OCI-LY1 (cell line): ENCODE results near the gene MSRB3.

Experiments
- H2AFZ ChIP-seq: fragments of 200-600 bp; sonication (generic), shearing (Covaris generic); 2 replicates; pipeline ENCODE4 v1.6.0; 2014; ENCODE audit warnings: antibody characterized with exemption, mild to moderate bottlenecking, low read length
- H3F3A ChIP-seq: fragments of 200-600 bp; sonication (generic), shearing (Covaris generic); 2 replicates; pipeline ENCODE4 v1.6.0; 2014; ENCODE audit warnings: mild to moderate bottlenecking, antibody characterized with exemption, low read length, moderate library complexity; ENCODE audit not compliant: insufficient read depth
- H3K27ac ChIP-seq: fragments of 200-600 bp; sonication (generic); 2 replicates; pipeline ENCODE4 v1.5.1; 2014; ENCODE audit warnings: low read length, mixed run types, mild to moderate bottlenecking, low read depth; ENCODE audit not compliant: poor library complexity, severe bottlenecking
- H3K27me3 ChIP-seq: fragments of 200-600 bp; sonication (generic); 2 replicates; pipeline ENCODE4 v1.6.0; 2014; ENCODE audit warnings: antibody characterized with exemption, mild to moderate bottlenecking, low read length, moderate library complexity; ENCODE audit not compliant: insufficient read depth
- H3K36me3 ChIP-seq: fragments of 200-600 bp; sonication (generic); 2 replicates; pipeline ENCODE4 v1.6.1; 2014; ENCODE audit warnings: mild to moderate bottlenecking, antibody characterized with exemption, low read length, moderate library complexity, mixed read lengths; ENCODE audit not compliant: insufficient read depth
- H3K4me1 ChIP-seq: fragments of 200-600 bp; sonication (generic); 2 replicates; pipeline ENCODE4 v1.5.1; 2014; ENCODE audit warnings: mild to moderate bottlenecking, low read length, moderate library complexity; ENCODE audit not compliant: insufficient read depth, severe bottlenecking
- H3K4me2 ChIP-seq: fragments of 200-600 bp; sonication (generic), shearing (Covaris generic); 2 replicates; pipeline ENCODE4 v1.6.1; 2014; ENCODE audit warnings: low read length
- H3K4me3 ChIP-seq: fragments of 200-600 bp; sonication (generic); 2 replicates; pipeline ENCODE4 v1.5.1; 2014; ENCODE audit warnings: low read length, low read depth, mild to moderate bottlenecking, mixed read lengths; ENCODE audit not compliant: poor library complexity, severe bottlenecking
- H3K79me2 ChIP-seq: fragments of 200-600 bp; shearing (Covaris generic); 2 replicates; pipeline ENCODE4 v1.6.1; 2016; ENCODE audit warnings: mixed run types, low read length, mixed read lengths; ENCODE audit not compliant: insufficient read depth
- H3K9ac ChIP-seq: fragments of 200-600 bp; sonication (generic), shearing (Covaris generic); 2 replicates; pipeline ENCODE4 v1.6.1; 2014; ENCODE audit warnings: mild to moderate bottlenecking, low read length, mixed read lengths
- H3K9me2 ChIP-seq: fragments of 200-600 bp; sonication (generic), shearing (Covaris generic); 2 replicates; pipeline ENCODE4 v1.6.1; 2014; ENCODE audit warnings: low read depth, mild to moderate bottlenecking, low read length, mixed read lengths
- H3K9me3 ChIP-seq: fragments of 200-600 bp; shearing (Covaris generic); 2 replicates; pipeline ENCODE4 v1.6.1; 2014; ENCODE audit warnings: low read length, mixed read lengths
- H4K20me1 ChIP-seq: fragments of 200-600 bp; sonication (generic), shearing (Covaris generic); 2 replicates; pipeline ENCODE4 v1.6.0; 2016; ENCODE audit warnings: mild to moderate bottlenecking, low read length; ENCODE audit not compliant: insufficient read depth
- CTCF ChIP-seq: fragments of 200-600 bp; sonication (generic), shearing (Covaris generic); IDR thresholded peaks from 2 replicates; pipeline ENCODE4 v1.5.1; 2017; ENCODE audit warnings: mild to moderate bottlenecking, antibody characterized with exemption, low read length, moderate library complexity, mixed read lengths
- EZH2 ChIP-seq: fragments of 200-600 bp; sonication (generic), shearing (Covaris generic); IDR thresholded peaks from 2 replicates; pipeline ENCODE4 v1.8.0; 2017; ENCODE audit warnings: borderline replicate concordance, mixed run types, mild to moderate bottlenecking, antibody characterized with exemption, low read length, moderate library complexity, mixed read lengths

MSRB3 gene

GRCh38 chr12:65408441-65408840 is 130.0 kb downstream of the MSRB3 start:
- Histone ChIP-seq H3K4me2 (no peak overlapping the region), H3K79me2 (no peaks in the 10 kb centered on the region), H3F3A (no peaks in the 10 kb centered on the region), H3K9me2 (no peaks in the 10 kb centered on the region), H3K4me3 (no peak overlapping the region), H3K27ac (no peak overlapping the region), H3K4me1 (no peaks in the 10 kb centered on the region), H3K27me3 (no peaks in the 10 kb centered on the region), H3K36me3 (no peaks in the 10 kb centered on the region), H3K9me3 (no peaks in the 10 kb centered on the region), H3K9ac (no peak overlapping the region), H4K20me1 (no peaks in the 10 kb centered on the region), H2AFZ (no peak overlapping the region)
- no peak for TF ChIP-seq CTCF
- TF ChIP-seq EZH2: no peak

GRCh38 chr12:65409726-65410125 is 131.2 kb downstream of the MSRB3 start:
- no peaks in the 10 kb centered on the region for H3K27me3 ChIP-seq
- H3K79me2 ChIP-seq: no peaks in the 10 kb centered on the region
- no peak overlapping the region for H3K4me2 ChIP-seq
- no peak overlapping the region for H3K9ac ChIP-seq
- no peak overlapping the region for H2AFZ ChIP-seq
- H3K9me3 ChIP-seq: no peaks in the 10 kb centered on the region
- no peaks in the 10 kb centered on the region for H4K20me1 ChIP-seq
- H3F3A ChIP-seq: no peaks in the 10 kb centered on the region
- no peak overlapping the region for H3K4me3 ChIP-seq
- no peaks in the 10 kb centered on the region for H3K36me3 ChIP-seq
- no peaks in the 10 kb centered on the region for H3K9me2 ChIP-seq
- H3K27ac ChIP-seq: no peak overlapping the region
- H3K4me1 ChIP-seq: no peaks in the 10 kb centered on the region
- TF ChIP-seq EZH2 (no peak), CTCF (no peak)

GRCh38 chr12:65411171-65411570 is 132.7 kb downstream of the MSRB3 start:
- no peak overlapping the region for H2AFZ ChIP-seq
- H3K4me3 ChIP-seq: no peak overlapping the region
- H3K27ac ChIP-seq: no peak overlapping the region
- H3K9me3 ChIP-seq: no peaks in the 10 kb centered on the region
- no peak overlapping the region for H3K4me2 ChIP-seq
- no peaks in the 10 kb centered on the region for H3K79me2 ChIP-seq
- H3K9ac ChIP-seq: no peak overlapping the region
- H3K27me3 ChIP-seq: no peaks in the 10 kb centered on the region
- H3K9me2 ChIP-seq: no peaks in the 10 kb centered on the region
- H3F3A ChIP-seq: no peaks in the 10 kb centered on the region
- H4K20me1 ChIP-seq: no peaks in the 10 kb centered on the region
- TF ChIP-seq CTCF: no peak
- TF ChIP-seq EZH2: no peak
- H3K36me3 ChIP-seq: no peaks in the 10 kb centered on the region
- no peaks in the 10 kb centered on the region for H3K4me1 ChIP-seq
